Fibroblast of skin of back (primary cell): ENCODE results near the gene AXL. TPM values are rescaled to one million over a fixed set of nuclear protein-coding genes. Genes with fewer than 3 reads are reported as not detected.
A peak's percentile ranks its signal among the peaks of the same experiment; 100 is the strongest.
"Not testable (repeated sequence)": the region's sequence is repeated elsewhere in the genome, so short reads cannot be mapped to it uniquely, and the experiment has no call there.

Source experiments
- DNase-seq: peaks from one replicate; pipeline ENCODE4 v3.0.0-alpha.2; 2013
- polyA plus RNA-seq, 2 experiments: library from polyadenylated mRNA; unstranded; fragments of 120-200 nt; gene quantifications; one replicate each; pipeline ENCODE4 v1.2.1, GENCODE V29; 2013; ENCODE audit not compliant: insufficient read length in 2 of 2

Gene AXL
- polyA plus RNA-seq (2013, experiment 1 of 2; ENCODE audit: insufficient read length) = 346 TPM
- 227 TPM for polyA plus RNA-seq (2013, experiment 2 of 2; ENCODE audit: insufficient read length)

- peak; percentile 88 for DNase-seq
These were observed at the start of gene AXL for GRCh38 chr19:41218615-41219507. Gene AXL (plus strand): TSS chr19:41219223. CDS start chr19:41219393, 170 bp downstream.

- DNase-seq = no peak
These were observed 46.5 kb upstream of the AXL start for GRCh38 chr19:41172297-41173164.

GRCh38 chr19:41174297-41174928 is 44.6 kb upstream of the AXL start:
- DNase-seq = no peak

GRCh38 chr19:41175801-41176777 is 42.9 kb upstream of the AXL start:
- DNase-seq = peak; percentile 74

- not testable (repeated sequence) for DNase-seq
These were observed 38.9 kb upstream of the AXL start for GRCh38 chr19:41180173-41180572.

- no peak for DNase-seq
These were observed 31.8 kb upstream of the AXL start for GRCh38 chr19:41186971-41187883.

- no peak for DNase-seq
These were observed 31.1 kb upstream of the AXL start for GRCh38 chr19:41187884-41188279.

- DNase-seq = no peak
These were observed 29.5 kb upstream of the AXL start for GRCh38 chr19:41189425-41190065.

GRCh38 chr19:41192574-41193429 is 26.2 kb upstream of the AXL start, which contains the start of gene CYP2S1:
Gene CYP2S1 (plus strand): TSS chr19:41193219. CDS start chr19:41193265, 46 bp downstream.
- DNase-seq = no peak

- DNase-seq = no peak
These were observed 25.4 kb upstream of the AXL start for GRCh38 chr19:41193430-41194156.

- no peak for DNase-seq
These were observed 24.9 kb upstream of the AXL start for GRCh38 chr19:41194157-41194552.

- no peak for DNase-seq
These were observed 23.1 kb upstream of the AXL start for GRCh38 chr19:41195675-41196497.

GRCh38 chr19:41198559-41198958 is 20.5 kb upstream of the AXL start:
- DNase-seq = no peak

GRCh38 chr19:41203371-41203770 is 15.7 kb upstream of the AXL start:
- DNase-seq = no peak

- peak; percentile 83 for DNase-seq
These were observed 14.7 kb upstream of the AXL start for GRCh38 chr19:41204338-41204737.

GRCh38 chr19:41205995-41206394 is 13.0 kb upstream of the AXL start:
- peak; percentile 35 for DNase-seq

GRCh38 chr19:41206456-41206855 is 12.6 kb upstream of the AXL start:
- DNase-seq = no peak
